Measurements from ENCODE around the gene SH3YL1.

- TF ChIP-seq, protein P1, sequence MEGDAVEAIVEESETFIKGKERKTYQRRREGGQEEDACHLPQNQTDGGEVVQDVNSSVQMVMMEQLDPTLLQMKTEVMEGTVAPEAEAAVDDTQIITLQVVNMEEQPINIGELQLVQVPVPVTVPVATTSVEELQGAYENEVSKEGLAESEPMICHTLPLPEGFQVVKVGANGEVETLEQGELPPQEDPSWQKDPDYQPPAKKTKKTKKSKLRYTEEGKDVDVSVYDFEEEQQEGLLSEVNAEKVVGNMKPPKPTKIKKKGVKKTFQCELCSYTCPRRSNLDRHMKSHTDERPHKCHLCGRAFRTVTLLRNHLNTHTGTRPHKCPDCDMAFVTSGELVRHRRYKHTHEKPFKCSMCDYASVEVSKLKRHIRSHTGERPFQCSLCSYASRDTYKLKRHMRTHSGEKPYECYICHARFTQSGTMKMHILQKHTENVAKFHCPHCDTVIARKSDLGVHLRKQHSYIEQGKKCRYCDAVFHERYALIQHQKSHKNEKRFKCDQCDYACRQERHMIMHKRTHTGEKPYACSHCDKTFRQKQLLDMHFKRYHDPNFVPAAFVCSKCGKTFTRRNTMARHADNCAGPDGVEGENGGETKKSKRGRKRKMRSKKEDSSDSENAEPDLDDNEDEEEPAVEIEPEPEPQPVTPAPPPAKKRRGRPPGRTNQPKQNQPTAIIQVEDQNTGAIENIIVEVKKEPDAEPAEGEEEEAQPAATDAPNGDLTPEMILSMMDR (IDR thresholded peaks at IDR 0.05; ENCODE audit: borderline replicate concordance, extremely low read depth, low read length, poor library complexity, severe bottlenecking): no peak
- no peak for TF ChIP-seq EZH2 (IDR thresholded peaks at IDR 0.05; ENCODE audit: borderline replicate concordance, low read depth, low read length, severe bottlenecking)
These were observed 72.3 kb downstream of the SH3YL1 start for GRCh38 chr2:191311-192190.
